H1 (cell line): ENCODE measurements around the gene LTF. TPM values are rescaled to one million over a fixed set of nuclear protein-coding genes. Genes with fewer than 3 reads are reported as not detected.
A peak's percentile ranks its signal among the peaks of the same experiment; 100 is the strongest.

Experiments
- CTCF ChIA-PET: fragments of 300-600 bp; sonication (Branson Sonifier 250); formaldehyde crosslinking; loops from one replicate; lab custom pipeline; 2021; ENCODE audit not compliant: partially characterized antibody; lab: Charles Lee
- POLR2A ChIA-PET: fragments of 300-600 bp; sonication (Branson Sonifier 250); formaldehyde crosslinking; loops from one replicate; lab custom pipeline; 2021; ENCODE audit warnings: inconsistent platforms; ENCODE audit not compliant: partially characterized antibody; lab: Charles Lee
- DNase-seq, 2 experiments: peaks; one replicate each; pipeline versions ENCODE4 v3.0.0 to v3.0.0-alpha.2; 2010 to 2022; ENCODE audit warnings: low spot score in 2 of 2, low read depth in 1 of 2, mixed read lengths in 1 of 2
- FAIRE-seq: peaks from 2 replicates; lab custom pipeline; 2011; peaks lifted over from hg19 to GRCh38; lab: Jason Lieb, UNC
- H2AFZ ChIP-seq: 2 replicates; pipeline ENCODE4 v1.8.1; 2012; ENCODE audit warnings: low read length, inconsistent platforms
- H2AK5ac ChIP-seq: 2 replicates; pipeline ENCODE4 v1.6.1; 2013; ENCODE audit warnings: low read depth, low read length
- H2BK120ac ChIP-seq: replicated peaks from 2 replicates; pipeline ENCODE3; 2013; ENCODE audit warnings: low read depth, low read length, inconsistent platforms
- H2BK12ac ChIP-seq: 2 replicates; pipeline ENCODE4 v1.6.1; 2013; ENCODE audit warnings: low read depth, low read length
- H2BK15ac ChIP-seq: 2 replicates; pipeline ENCODE4 v1.6.1; 2013; ENCODE audit warnings: low read length
- H2BK20ac ChIP-seq: 2 replicates; pipeline ENCODE4 v1.6.1; 2013; ENCODE audit warnings: low read length
- H2BK5ac ChIP-seq: 2 replicates; pipeline ENCODE4 v1.6.1; 2013; ENCODE audit warnings: low read depth, low read length
- H3K14ac ChIP-seq: 2 replicates; pipeline ENCODE4 v1.6.1; 2013; ENCODE audit warnings: inconsistent platforms; ENCODE audit not compliant: insufficient read length
- H3K18ac ChIP-seq: 2 replicates; pipeline ENCODE4 v1.6.1; 2013; ENCODE audit warnings: low read length; ENCODE audit errors: extremely low read depth
- H3K23ac ChIP-seq: 2 replicates; pipeline ENCODE4 v1.6.1; 2013; ENCODE audit warnings: inconsistent platforms; ENCODE audit not compliant: insufficient read length
- H3K23me2 ChIP-seq: 2 replicates; pipeline ENCODE4 v1.6.1; 2013; ENCODE audit warnings: low read depth, low read length
- H3K27ac ChIP-seq: 2 replicates; pipeline ENCODE4 v1.6.1; 2011; ENCODE audit warnings: low read depth, low read length, inconsistent platforms
- H3K27me3 ChIP-seq, 4 experiments: replicated peaks in 1 of 4; 1 replicate in 1 of 4; 2 replicates in 3 of 4; pipeline versions ENCODE4 v1.6.1 to v1.8.1; 2011 to 2013; ENCODE audit warnings: low read length in 3 of 4, mild to moderate bottlenecking in 3 of 4, inconsistent platforms in 2 of 4, mixed read lengths in 2 of 4, moderate library complexity in 1 of 4; ENCODE audit not compliant: control insufficient read depth in 3 of 4, insufficient read depth in 3 of 4; ENCODE audit errors: extremely low read depth in 1 of 4
- H3K36me3 ChIP-seq, 4 experiments: 2 replicates each; pipeline versions ENCODE4 v1.6.1 to v1.8.1; 2011 to 2013; ENCODE audit warnings: mild to moderate bottlenecking in 4 of 4, low read length in 3 of 4, moderate library complexity in 2 of 4, control low read depth in 1 of 4, inconsistent platforms in 1 of 4; ENCODE audit not compliant: insufficient read depth in 4 of 4, control insufficient read depth in 2 of 4
- H3K4ac ChIP-seq: replicated peaks from 2 replicates; pipeline ENCODE3; 2013; ENCODE audit warnings: low read length, low read depth, mixed read lengths, inconsistent platforms; ENCODE audit not compliant: insufficient read length
- H3K4me1 ChIP-seq, 4 experiments: replicated peaks in 1 of 4; 1 replicate in 1 of 4; 2 replicates in 3 of 4; pipeline versions ENCODE4 v1.6.1 to v1.8.1; 2011 to 2013; ENCODE audit warnings: low read length in 3 of 4, inconsistent platforms in 2 of 4, mixed read lengths in 1 of 4; ENCODE audit not compliant: insufficient read depth in 4 of 4, control insufficient read depth in 3 of 4
- H3K4me2 ChIP-seq, 2 experiments: 2 replicates each; pipeline versions ENCODE4 v1.6.1 to v1.8.1; 2011 to 2013; ENCODE audit warnings: low read depth in 2 of 2, low read length in 2 of 2, control low read depth in 1 of 2, inconsistent platforms in 1 of 2, mild to moderate bottlenecking in 1 of 2; ENCODE audit not compliant: insufficient read depth in 1 of 2
- H3K4me3 ChIP-seq, 4 experiments: fragments of 200-600, 300-600 bp in 1 of 4; sonication (generic), shearing (Covaris generic), sonication (Bioruptor Twin) in 1 of 4; 2 replicates each; pipeline versions ENCODE4 v1.5.1 to v1.8.1; 2011 to 2016; ENCODE audit warnings: low read length in 4 of 4, low read depth in 3 of 4, control low read depth in 2 of 4, inconsistent platforms in 2 of 4, mild to moderate bottlenecking in 2 of 4, mixed read lengths in 1 of 4, moderate library complexity in 1 of 4; ENCODE audit not compliant: insufficient read depth in 2 of 4; ENCODE audit errors: extremely low read depth in 1 of 4
- H3K56ac ChIP-seq: replicated peaks from 2 replicates; pipeline ENCODE3; 2013; ENCODE audit warnings: low read depth, mild to moderate bottlenecking, mixed read lengths, low read length, inconsistent platforms; ENCODE audit not compliant: insufficient read length
- H3K79me1 ChIP-seq: 2 replicates; pipeline ENCODE4 v1.6.1; 2013; ENCODE audit warnings: low read depth, low read length, control low read depth
- H3K79me2 ChIP-seq, 2 experiments: 2 replicates each; pipeline versions ENCODE4 v1.6.1 to v1.8.1; 2012 to 2013; ENCODE audit warnings: low read length in 2 of 2, mild to moderate bottlenecking in 2 of 2, inconsistent platforms in 1 of 2; ENCODE audit not compliant: insufficient read depth in 2 of 2, control insufficient read depth in 1 of 2
- H3K9ac ChIP-seq, 4 experiments: replicated peaks in 1 of 4; 1 replicate in 1 of 4; 2 replicates in 3 of 4; pipeline versions ENCODE4 v1.6.1 to v1.8.1; 2011 to 2013; ENCODE audit warnings: low read depth in 3 of 4, low read length in 3 of 4, control low read depth in 2 of 4, mild to moderate bottlenecking in 2 of 4, moderate library complexity in 2 of 4, inconsistent platforms in 1 of 4; ENCODE audit errors: extremely low read depth in 1 of 4
- H3K9me3 ChIP-seq, 2 experiments: 2 replicates each; pipeline versions ENCODE4 v1.6.1 to v1.8.1; 2012 to 2013; ENCODE audit warnings: mild to moderate bottlenecking in 2 of 2, moderate library complexity in 2 of 2, control low read depth in 1 of 2, inconsistent platforms in 1 of 2, low read depth in 1 of 2, low read length in 1 of 2, mixed read lengths in 1 of 2; ENCODE audit not compliant: insufficient read depth in 2 of 2
- H4K20me1 ChIP-seq, 2 experiments: replicated peaks in 1 of 2; 2 replicates each; pipeline versions ENCODE3 to v1.8.1; 2011 to 2013; ENCODE audit warnings: inconsistent platforms in 2 of 2, low read length in 2 of 2, mild to moderate bottlenecking in 1 of 2; ENCODE audit not compliant: insufficient read depth in 2 of 2, control insufficient read depth in 1 of 2
- H4K5ac ChIP-seq: 2 replicates; pipeline ENCODE4 v1.6.1; 2013; ENCODE audit warnings: low read length, low read depth, mixed read lengths, inconsistent platforms; ENCODE audit not compliant: insufficient read length
- H4K8ac ChIP-seq: 2 replicates; pipeline ENCODE4 v1.8.0; 2013; ENCODE audit warnings: mild to moderate bottlenecking, moderate library complexity, low read length, inconsistent platforms; ENCODE audit not compliant: insufficient read depth; ENCODE audit errors: extremely low read depth
- H4K91ac ChIP-seq: replicated peaks from 2 replicates; pipeline ENCODE3; 2013; ENCODE audit warnings: low read length, mixed read lengths, inconsistent platforms; ENCODE audit not compliant: insufficient read length
- CREB1 ChIP-seq: IDR thresholded peaks from 2 replicates; pipeline ENCODE4 v1.6.1; 2012; ENCODE audit warnings: inconsistent platforms
- EGR1 ChIP-seq: IDR thresholded peaks from 2 replicates; pipeline ENCODE4 v1.6.1; 2011; ENCODE audit warnings: low read depth, low read length, borderline replicate concordance
- EP300 ChIP-seq, 2 experiments: IDR thresholded peaks; 1 replicate in 1 of 2; 2 replicates in 1 of 2; pipeline ENCODE4 v1.6.1; 2011 to 2012; ENCODE audit warnings: low read depth in 2 of 2, low read length in 2 of 2, mild to moderate bottlenecking in 2 of 2, borderline replicate concordance in 1 of 2, inconsistent platforms in 1 of 2, moderate library complexity in 1 of 2
- GABPA ChIP-seq: IDR thresholded peaks from 2 replicates; pipeline ENCODE4 v1.6.1; 2011; ENCODE audit warnings: mild to moderate bottlenecking, low read length, moderate library complexity, borderline replicate concordance; ENCODE audit not compliant: insufficient read depth
- NANOG ChIP-seq: IDR thresholded peaks from 2 replicates; pipeline ENCODE4 v1.6.1; 2011; ENCODE audit warnings: low read length, low read depth, mild to moderate bottlenecking, inconsistent platforms; ENCODE audit not compliant: insufficient read depth, poor library complexity, severe bottlenecking
- POU5F1 ChIP-seq: IDR thresholded peaks from 2 replicates; pipeline ENCODE4 v1.6.1; 2011; ENCODE audit warnings: low read depth, mild to moderate bottlenecking, low read length, moderate library complexity
- SAP30 ChIP-seq: fragments of 300-600 bp; sonication (generic); IDR thresholded peaks from 2 replicates; pipeline ENCODE4 v1.7.1; 2012; ENCODE audit warnings: low read length, moderate library complexity, mild to moderate bottlenecking, inconsistent platforms; ENCODE audit not compliant: insufficient read depth, insufficient replicate concordance
- SRF ChIP-seq: IDR thresholded peaks from 2 replicates; pipeline ENCODE4 v1.6.1; 2011; ENCODE audit warnings: mild to moderate bottlenecking, low read depth, low read length, moderate library complexity
- TBP ChIP-seq: IDR thresholded peaks from 2 replicates; pipeline ENCODE4 v1.6.1; 2011; ENCODE audit warnings: low read depth, low read length, improper control_type of control experiment
- TCF12 ChIP-seq: IDR thresholded peaks from 2 replicates; pipeline ENCODE4 v1.6.1; 2011; ENCODE audit warnings: low read depth, mild to moderate bottlenecking, low read length
- WGBS, 2 experiments: shearing (Covaris generic) in 1 of 2; methylation state at CpG; one replicate each; pipeline versions ENCODE4 v1.1.6 to v1.1.7; 2013 to 2015; ENCODE audit warnings: low lambda C conversion rate in 2 of 2, mixed read lengths in 2 of 2, inconsistent platforms in 1 of 2, low coverage in 1 of 2, missing lambda C conversion rate in 1 of 2; ENCODE audit not compliant: insufficient replicate concordance in 2 of 2, insufficient coverage in 1 of 2, insufficient read length in 1 of 2; ENCODE audit errors: extremely low coverage in 1 of 2, missing lambda C conversion rate in 1 of 2; 5-methylcytosine and 5-hydroxymethylcytosine counted together
- polyA plus RNA-seq, 7 experiments: library from polyadenylated mRNA; depleted of rRNA in 3 of 7; stranded (reverse) in 5 of 7; unstranded in 2 of 7; fragments of >200 nt in 5 of 7; fragments of 200-250 nt in 2 of 7; gene quantifications; 1 replicate in 5 of 7; 2 replicates in 1 of 7; 4 replicates in 1 of 7; pipeline versions ENCODE4 v1.2.1 to v1.2.3, GENCODE V29; 2011 to 2013; ENCODE audit warnings: missing spikeins in 2 of 7, mixed read lengths in 2 of 7
- total RNA-seq: library from RNA; stranded (reverse); fragmentation: NEBNext Ultra II Directional; extraction: Animal tissue kit (Norgen Biotek cat#: 25700); gene quantifications from 2 replicates; pipeline ENCODE4 v1.2.1, GENCODE V29; 2021
- TF ChIP-seq, protein P1 (sequence below), 3 experiments: IDR thresholded peaks; 1 replicate in 2 of 3; 2 replicates in 1 of 3; pipeline versions ENCODE4 v1.5.1 to v1.6.1; 2011; ENCODE audit warnings: low read length in 3 of 3, mild to moderate bottlenecking in 3 of 3, inconsistent platforms in 2 of 3, low read depth in 1 of 3, moderate library complexity in 1 of 3; ENCODE audit not compliant: insufficient read depth in 1 of 3; ENCODE audit errors: control extremely low read depth in 1 of 3

The LTF gene
- total and polyA plus RNA-seq, 2 of the 8 experiments (the other 6 are each of a cell fraction or from before 2014, with no cell fraction given), result 0.23 to 0.99 TPM

GRCh38 chr3:46397111-46397510, 67.6 kb downstream of the LTF start:
- Histone ChIP-seq H3K27ac (no peak overlapping the region), H4K20me1 (no peaks in the 10 kb centered on the region), H3K9me3 (no peaks in the 10 kb centered on the region), H3K79me2 (no peaks in the 10 kb centered on the region), H2BK5ac (no peak overlapping the region), H3K56ac (no peak overlapping the region), H3K36me3 (no peaks in the 10 kb centered on the region), H3K79me1 (no peaks in the 10 kb centered on the region), H3K14ac (no peak overlapping the region), H3K4ac (no peak overlapping the region), H3K27me3 (no peaks in the 10 kb centered on the region), H2BK15ac (no peak overlapping the region), H3K4me2 (no peak overlapping the region), H3K4me1 (peaks cover 0 to 6% (median under 1%) of the 10 kb centered on the region in 4 experiments; a peak in 1 of 7 replicates), H3K23me2 (no peaks in the 10 kb centered on the region), H4K8ac (no peak overlapping the region), H3K23ac (no peak overlapping the region), H3K4me3 (no peak overlapping the region), H2BK12ac (no peak overlapping the region), H2BK120ac (no peak overlapping the region), H3K9ac (no peak overlapping the region), H4K5ac (no peak overlapping the region), H3K18ac (no peak overlapping the region), H2BK20ac (no peak overlapping the region), H4K91ac (peak overlapping the region; percentile 41), H2AK5ac (no peak overlapping the region), H2AFZ (no peak overlapping the region)
- ChIA-PET CTCF (interaction anchor here (0.9 to 1.8 kb wide), 6 partner anchors 8 to 189 kb away, joined by 3 to 5 read pairs (median 3); partner anchors contain the start of genes CCR1 and CCRL2), POLR2A (no interaction called here)
- 83% methylated on average over 7 of the region's 7 CpGs; no CpG with 5 or more reads in 1 of the 2 experiments for WGBS, 2 experiments
- DNase-seq (no peak), FAIRE-seq (no peak)
- no peak for TF ChIP-seq TBP
- no peak for TF ChIP-seq TCF12
- no peak for TF ChIP-seq SRF
- no peak for TF ChIP-seq SAP30
- no peak for TF ChIP-seq CREB1
- TF ChIP-seq, protein P1, sequence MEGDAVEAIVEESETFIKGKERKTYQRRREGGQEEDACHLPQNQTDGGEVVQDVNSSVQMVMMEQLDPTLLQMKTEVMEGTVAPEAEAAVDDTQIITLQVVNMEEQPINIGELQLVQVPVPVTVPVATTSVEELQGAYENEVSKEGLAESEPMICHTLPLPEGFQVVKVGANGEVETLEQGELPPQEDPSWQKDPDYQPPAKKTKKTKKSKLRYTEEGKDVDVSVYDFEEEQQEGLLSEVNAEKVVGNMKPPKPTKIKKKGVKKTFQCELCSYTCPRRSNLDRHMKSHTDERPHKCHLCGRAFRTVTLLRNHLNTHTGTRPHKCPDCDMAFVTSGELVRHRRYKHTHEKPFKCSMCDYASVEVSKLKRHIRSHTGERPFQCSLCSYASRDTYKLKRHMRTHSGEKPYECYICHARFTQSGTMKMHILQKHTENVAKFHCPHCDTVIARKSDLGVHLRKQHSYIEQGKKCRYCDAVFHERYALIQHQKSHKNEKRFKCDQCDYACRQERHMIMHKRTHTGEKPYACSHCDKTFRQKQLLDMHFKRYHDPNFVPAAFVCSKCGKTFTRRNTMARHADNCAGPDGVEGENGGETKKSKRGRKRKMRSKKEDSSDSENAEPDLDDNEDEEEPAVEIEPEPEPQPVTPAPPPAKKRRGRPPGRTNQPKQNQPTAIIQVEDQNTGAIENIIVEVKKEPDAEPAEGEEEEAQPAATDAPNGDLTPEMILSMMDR (IDR thresholded peaks at IDR 0.05; ENCODE audit: control extremely low read depth in 1 of 3, insufficient read depth in 1 of 3, low read depth in 1 of 3, low read length in 3 of 3), result no peak
- TF ChIP-seq GABPA, result no peak
- TF ChIP-seq NANOG, result no peak
- TF ChIP-seq POU5F1, result no peak
- no peak for TF ChIP-seq EGR1
- TF ChIP-seq EP300 (IDR thresholded peaks at IDR 0.05; ENCODE audit: borderline replicate concordance in 1 of 2, low read depth in 2 of 2, low read length in 2 of 2), result no peak
